Smooth muscle cell (in vitro differentiated cells): ENCODE measurements around the gene PAEP. TPM values are rescaled to one million over a fixed set of nuclear protein-coding genes. Genes with fewer than 3 reads are reported as not detected.

Source experiments
- DNase-seq: peaks from one replicate; lab custom pipeline; 2025; ENCODE audit not compliant: unreplicated experiment; lab: John Stamatoyannopoulos, UW
- H2AFZ ChIP-seq: fragments of 200-600 bp; sonication (generic); 2 replicates; pipeline ENCODE4 v1.6.0; 2016; ENCODE audit warnings: antibody characterized with exemption, low read depth, mild to moderate bottlenecking
- H3F3A ChIP-seq: fragments of 200-600 bp; sonication (generic); 2 replicates; pipeline ENCODE4 v1.6.0; 2017; ENCODE audit warnings: antibody characterized with exemption, low read depth
- H3K27ac ChIP-seq: fragments of 200-600 bp; sonication (generic); 2 replicates; pipeline ENCODE4 v1.5.1; 2016; ENCODE audit warnings: low read depth, mild to moderate bottlenecking
- H3K27me3 ChIP-seq: fragments of 200-600 bp; sonication (generic); 2 replicates; pipeline ENCODE4 v1.6.1; 2016; ENCODE audit warnings: low read depth, mild to moderate bottlenecking
- H3K36me3 ChIP-seq: fragments of 200-600 bp; sonication (generic); 2 replicates; pipeline ENCODE4 v1.5.1; 2016; ENCODE audit warnings: low read depth
- H3K4me1 ChIP-seq: fragments of 200-600 bp; sonication (generic); 2 replicates; pipeline ENCODE4 v1.5.1; 2016; ENCODE audit warnings: low read depth
- H3K4me2 ChIP-seq: fragments of 200-600 bp; sonication (generic); 2 replicates; pipeline ENCODE4 v1.6.0; 2016; ENCODE audit warnings: mild to moderate bottlenecking
- H3K4me3 ChIP-seq: fragments of 200-600 bp; sonication (generic); 2 replicates; pipeline ENCODE4 v1.5.1; 2016; ENCODE audit warnings: mild to moderate bottlenecking
- H3K79me2 ChIP-seq: fragments of 200-600 bp; sonication (generic); 2 replicates; pipeline ENCODE4 v1.6.0; 2016; ENCODE audit warnings: low read depth, mild to moderate bottlenecking
- H3K9ac ChIP-seq: fragments of 200-600 bp; sonication (generic); 2 replicates; pipeline ENCODE4 v1.6.0; 2016; ENCODE audit warnings: low read depth
- H3K9me3 ChIP-seq: fragments of 200-600 bp; sonication (generic); replicated peaks from 2 replicates; pipeline ENCODE4 v1.5.1; 2016; ENCODE audit warnings: low read depth
- H4K20me1 ChIP-seq: fragments of 200-600 bp; sonication (generic); 2 replicates; pipeline ENCODE4 v1.6.0; 2016; ENCODE audit warnings: low read depth
- WGBS: methylation state at CpG from one replicate; pipeline ENCODE4 v1.1.7; 2016; ENCODE audit warnings: low lambda C conversion rate; 5-methylcytosine and 5-hydroxymethylcytosine counted together
- polyA plus RNA-seq: library from polyadenylated mRNA; unstranded; fragments of >200 nt; fragmentation: Nextera tagmentation; extraction: Ambion mirVana; gene quantifications from 2 replicates; pipeline ENCODE4 v1.2.1, GENCODE V29; 2016
- total RNA-seq: library from RNA; depleted of rRNA; stranded (reverse); fragments of >200 nt; gene quantifications from 2 replicates; pipeline ENCODE4 v1.2.3, GENCODE V29; 2014
- TF ChIP-seq, protein P1 (sequence below): fragments of 200-600 bp; sonication (generic); IDR thresholded peaks from 2 replicates; pipeline ENCODE4 v1.5.1; 2017; ENCODE audit warnings: borderline replicate concordance, mild to moderate bottlenecking, antibody characterized with exemption; ENCODE audit not compliant: insufficient read depth, poor library complexity, severe bottlenecking

Gene PAEP
- total and polyA plus RNA-seq, 2 experiments from 2014 or later, result 6.3 TPM; not detected in 1

DNA sequence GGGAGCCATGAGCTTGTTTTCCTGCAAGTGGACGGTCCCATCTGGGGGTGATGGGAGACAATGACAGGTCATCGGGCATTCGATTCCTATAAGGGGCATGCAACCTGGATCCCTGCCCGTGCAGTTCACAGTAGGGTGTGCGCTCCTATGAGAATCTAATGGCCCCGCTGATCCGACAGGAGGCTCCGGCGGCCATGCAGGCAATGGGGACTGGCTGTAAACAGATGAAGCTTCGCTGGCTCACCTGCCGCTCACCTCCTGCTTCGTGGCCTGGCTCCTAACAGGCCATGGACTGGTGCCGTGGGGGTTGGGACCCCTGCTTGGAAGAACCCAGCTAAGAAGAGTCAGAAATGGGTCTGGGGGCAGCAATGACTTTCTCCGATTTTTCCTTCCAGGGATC, 21.0 kb downstream of the PAEP start:
- Histone ChIP-seq H3K4me3 (no peak overlapping the region), H4K20me1 (no peaks in the 10 kb centered on the region)

DNA sequence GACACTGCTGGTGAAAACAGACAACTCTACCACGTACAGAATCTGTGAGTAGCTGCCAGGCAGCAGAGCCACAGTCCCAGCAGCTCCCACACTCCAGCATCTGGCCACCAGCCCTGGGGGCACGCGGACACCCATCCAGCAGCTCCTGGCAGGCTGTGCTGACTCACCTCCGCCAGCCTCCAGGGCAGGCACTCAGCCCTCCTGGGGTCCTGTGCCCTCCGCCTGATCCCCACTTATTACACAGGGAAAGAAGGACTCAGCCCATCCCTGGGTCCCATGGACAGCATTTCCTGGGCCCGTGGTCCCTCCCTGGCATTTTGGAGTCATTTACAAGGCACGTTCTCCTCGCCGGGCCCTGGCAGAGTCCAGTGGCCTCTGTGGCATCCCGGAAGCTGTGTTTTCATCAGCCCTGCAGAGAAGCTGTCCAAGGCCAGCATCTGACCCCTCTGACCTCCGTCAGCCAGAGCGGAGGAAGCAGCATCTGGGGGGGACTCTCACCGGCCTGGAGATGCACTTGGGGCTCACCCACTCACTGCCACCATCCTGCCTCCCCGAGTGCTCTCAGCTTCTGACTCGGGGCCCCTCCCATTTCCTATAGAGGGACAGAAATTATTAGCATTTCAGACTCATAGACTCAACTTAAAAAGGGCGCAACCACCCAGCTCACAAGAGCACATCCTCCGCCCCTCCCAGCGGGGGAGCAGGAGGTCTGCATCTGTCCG, 21.6 kb downstream of the PAEP start:
- Histone ChIP-seq H3K27ac (no peak overlapping the region), H3K79me2 (no peaks in the 10 kb centered on the region), H3K4me2 (no peak overlapping the region), H2AFZ (no peak overlapping the region), H3F3A (no peaks in the 10 kb centered on the region), H3K36me3 (no peaks in the 10 kb centered on the region), H3K4me1 (no peaks in the 10 kb centered on the region), H3K4me3 (no peak overlapping the region), H3K27me3 (no peaks in the 10 kb centered on the region), H3K9ac (no peak overlapping the region), H4K20me1 (no peaks in the 10 kb centered on the region), H3K9me3 (no peaks in the 10 kb centered on the region)
- TF ChIP-seq, protein P1, sequence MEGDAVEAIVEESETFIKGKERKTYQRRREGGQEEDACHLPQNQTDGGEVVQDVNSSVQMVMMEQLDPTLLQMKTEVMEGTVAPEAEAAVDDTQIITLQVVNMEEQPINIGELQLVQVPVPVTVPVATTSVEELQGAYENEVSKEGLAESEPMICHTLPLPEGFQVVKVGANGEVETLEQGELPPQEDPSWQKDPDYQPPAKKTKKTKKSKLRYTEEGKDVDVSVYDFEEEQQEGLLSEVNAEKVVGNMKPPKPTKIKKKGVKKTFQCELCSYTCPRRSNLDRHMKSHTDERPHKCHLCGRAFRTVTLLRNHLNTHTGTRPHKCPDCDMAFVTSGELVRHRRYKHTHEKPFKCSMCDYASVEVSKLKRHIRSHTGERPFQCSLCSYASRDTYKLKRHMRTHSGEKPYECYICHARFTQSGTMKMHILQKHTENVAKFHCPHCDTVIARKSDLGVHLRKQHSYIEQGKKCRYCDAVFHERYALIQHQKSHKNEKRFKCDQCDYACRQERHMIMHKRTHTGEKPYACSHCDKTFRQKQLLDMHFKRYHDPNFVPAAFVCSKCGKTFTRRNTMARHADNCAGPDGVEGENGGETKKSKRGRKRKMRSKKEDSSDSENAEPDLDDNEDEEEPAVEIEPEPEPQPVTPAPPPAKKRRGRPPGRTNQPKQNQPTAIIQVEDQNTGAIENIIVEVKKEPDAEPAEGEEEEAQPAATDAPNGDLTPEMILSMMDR, result no peak
- no peak for DNase-seq
- WGBS, result 87% methylated on average over 19 of the region's 19 CpGs

More for the DNA sequence above, 21.0 kb downstream of the PAEP start:
- Histone ChIP-seq H3K36me3 (no peaks in the 10 kb centered on the region), H2AFZ (no peak overlapping the region), H3K27me3 (no peaks in the 10 kb centered on the region), H3K4me2 (no peak overlapping the region), H3K27ac (no peak overlapping the region), H3K79me2 (no peaks in the 10 kb centered on the region), H3F3A (no peaks in the 10 kb centered on the region), H3K4me1 (no peaks in the 10 kb centered on the region), H3K9me3 (no peaks in the 10 kb centered on the region), H3K9ac (no peak overlapping the region)
- no peak for DNase-seq
- TF ChIP-seq, protein P1, result no peak
- WGBS, result 93% methylated on average over 14 of the region's 14 CpGs

DNA sequence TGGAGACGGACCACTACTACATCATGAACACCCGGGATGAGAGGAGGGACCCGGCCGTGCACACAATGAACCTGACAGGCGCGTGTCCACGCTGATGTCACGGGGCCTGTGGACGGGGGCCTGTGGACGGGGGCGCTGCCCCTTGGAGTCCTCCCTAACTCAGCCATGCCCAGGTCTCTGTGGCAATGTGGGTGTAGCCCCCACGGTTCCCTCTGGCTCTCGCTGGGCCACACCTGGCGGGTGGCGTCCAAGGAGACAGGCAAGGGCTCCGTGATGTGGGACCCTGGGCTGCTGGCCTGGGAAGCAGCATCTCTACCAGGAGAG, 22.1 kb downstream of the PAEP start:
- no peaks in the 10 kb centered on the region for H3K9me3 ChIP-seq
- no peak for DNase-seq
- H4K20me1 ChIP-seq, result no peaks in the 10 kb centered on the region

More for the DNA sequence above, 22.1 kb downstream of the PAEP start:
- no peaks in the 10 kb centered on the region for H3K4me1 ChIP-seq
- no peaks in the 10 kb centered on the region for H3K27me3 ChIP-seq
- no peaks in the 10 kb centered on the region for H3K79me2 ChIP-seq
- H3K27ac ChIP-seq, result no peak overlapping the region
- H3K4me2 ChIP-seq, result no peak overlapping the region
- H2AFZ ChIP-seq, result no peak overlapping the region
- no peaks in the 10 kb centered on the region for H3K36me3 ChIP-seq
- H3K4me3 ChIP-seq, result no peak overlapping the region
- 92% methylated on average over 16 of the region's 16 CpGs for WGBS
- no peaks in the 10 kb centered on the region for H3F3A ChIP-seq
- no peak overlapping the region for H3K9ac ChIP-seq
- TF ChIP-seq, protein P1, result no peak
